OCI-LY7 (cell line): ENCODE measurements around the gene IL17RD. TPM values are rescaled to one million over a fixed set of nuclear protein-coding genes. Genes with fewer than 3 reads are reported as not detected.

Experiments
- BruUV-seq: library from RNA; stranded (reverse); fragments of 400-500 nt; replicated peaks from 2 replicates; lab custom pipeline; 2021; lab: Mats Ljungman, UMichigan
- CTCF ChIA-PET: fragments of 300-600 bp; sonication (Branson Sonifier 250); formaldehyde crosslinking; loops from one replicate; lab custom pipeline; 2022; ENCODE audit warnings: antibody characterized with exemption; ENCODE audit not compliant: unreplicated experiment; lab: Charles Lee
- POLR2A ChIA-PET: fragments of 300-600 bp; sonication (Branson Sonifier 250); formaldehyde crosslinking; loops from one replicate; lab custom pipeline; 2022; ENCODE audit warnings: antibody characterized with exemption; lab: Charles Lee
- DNase-seq: peaks from one replicate; pipeline ENCODE4 v3.0.0-alpha.2; 2015; ENCODE audit warnings: low spot score
- H2AFZ ChIP-seq: fragments of 200-600 bp; sonication (generic), shearing (Covaris generic); 2 replicates; pipeline ENCODE4 v1.6.1; 2014; ENCODE audit warnings: mild to moderate bottlenecking, antibody characterized with exemption, low read length, moderate library complexity
- H3K27ac ChIP-seq: fragments of 200-600 bp; sonication (generic); 2 replicates; pipeline ENCODE4 v1.5.1; 2014; ENCODE audit warnings: mixed run types, low read depth, mild to moderate bottlenecking, moderate library complexity, low read length, inconsistent platforms; ENCODE audit not compliant: poor library complexity, severe bottlenecking
- H3K36me3 ChIP-seq: fragments of 200-600 bp; sonication (generic); 2 replicates; pipeline ENCODE4 v1.6.1; 2014; ENCODE audit warnings: mild to moderate bottlenecking, antibody characterized with exemption, low read length, moderate library complexity, mixed read lengths; ENCODE audit not compliant: insufficient read depth
- H3K4me1 ChIP-seq: fragments of 200-600 bp; sonication (generic); 2 replicates; pipeline ENCODE4 v1.5.1; 2014; ENCODE audit warnings: mild to moderate bottlenecking, low read length; ENCODE audit not compliant: insufficient read depth, poor library complexity, severe bottlenecking
- H3K4me2 ChIP-seq: fragments of 200-600 bp; sonication (generic); 2 replicates; pipeline ENCODE4 v1.6.1; 2014; ENCODE audit warnings: mild to moderate bottlenecking, low read length
- H3K4me3 ChIP-seq: fragments of 200-600 bp; sonication (generic); 2 replicates; pipeline ENCODE4 v1.5.1; 2014; ENCODE audit warnings: mild to moderate bottlenecking, low read depth, low read length; ENCODE audit not compliant: poor library complexity, severe bottlenecking
- H3K79me2 ChIP-seq: fragments of 200-600 bp; sonication (generic); 2 replicates; pipeline ENCODE4 v1.6.1; 2016; ENCODE audit warnings: low read depth, mild to moderate bottlenecking, low read length, moderate library complexity, mixed read lengths; ENCODE audit not compliant: insufficient read depth
- H3K9me2 ChIP-seq: fragments of 200-600 bp; sonication (generic); 2 replicates; pipeline ENCODE4 v1.6.1; 2016; ENCODE audit warnings: mild to moderate bottlenecking, low read length, mixed read lengths; ENCODE audit not compliant: insufficient read depth
- H3K9me3 ChIP-seq: fragments of 200-600 bp; sonication (generic); 2 replicates; pipeline ENCODE4 v1.6.1; 2014; ENCODE audit warnings: mild to moderate bottlenecking, mixed run types, low read length, mixed read lengths
- H4K20me1 ChIP-seq: fragments of 200-600 bp; sonication (generic); 2 replicates; pipeline ENCODE4 v1.6.1; 2014; ENCODE audit warnings: mild to moderate bottlenecking, antibody characterized with exemption, low read length, moderate library complexity, mixed read lengths; ENCODE audit not compliant: insufficient read depth
- CTCF ChIP-seq: fragments of 200-600 bp; sonication (generic); conservative IDR thresholded peaks from 2 replicates; pipeline ENCODE4 v1.5.1; 2014; ENCODE audit warnings: mild to moderate bottlenecking, antibody characterized with exemption, low read length, moderate library complexity, mixed read lengths
- EZH2phosphoT487 ChIP-seq: fragments of 200-600 bp; sonication (generic); IDR thresholded peaks from 2 replicates; pipeline ENCODE4 v1.6.1; 2018; ENCODE audit warnings: low read depth, borderline replicate concordance, mild to moderate bottlenecking, mixed run types, antibody characterized with exemption, low read length, moderate library complexity, mixed read lengths
- intact Hi-C: fragments of 100-400 bp; cut with micrococcal nuclease; formaldehyde crosslinking; loops from one replicate; pipeline ENCODE4 v1.10.0; 2022; ENCODE audit not compliant: unreplicated experiment
- total RNA-seq, 2 experiments: library from RNA; depleted of rRNA in 1 of 2; stranded (reverse); fragments of >200 nt in 1 of 2; shearing (Covaris generic) in 1 of 2; gene quantifications; 2 replicates each; pipeline ENCODE4 v1.2.3, GENCODE V29; 2014 to 2022

The IL17RD gene
- total RNA-seq, 2 experiments from 2014 or later, result 0.06 to 0.36 TPM

- Histone ChIP-seq H3K36me3 (no peaks in the 10 kb centered on the region), H3K9me3 (no peaks in the 10 kb centered on the region), H3K9me2 (no peaks in the 10 kb centered on the region), H3K4me2 (no peak overlapping the region), H2AFZ (peak overlapping the region; percentile 10; the same call in 1 of the 2 replicates), H3K79me2 (no peaks in the 10 kb centered on the region), H4K20me1 (no peaks in the 10 kb centered on the region), H3K4me3 (no peak overlapping the region), H3K4me1 (peaks cover 24% of the 10 kb centered on the region), H3K27ac (no peak overlapping the region)
- TF ChIP-seq CTCF (no peak), EZH2phosphoT487 (no peak)
- CTCF ChIA-PET, result interaction anchor here (0.7 kb wide), 1 partner anchor 303 kb away, joined by 3 read pairs; no protein-coding TSS in a partner anchor
- intact Hi-C loops, result no loop called here
- no peak for DNase-seq
- POLR2A ChIA-PET, result interaction anchor here (1.0 kb wide), 1 partner anchor 9 kb away, joined by 3 read pairs; no protein-coding TSS in a partner anchor
- no TSS peak for BruUV-seq
Measured at GRCh38 chr3:57091521-57092273, 73.5 kb downstream of the IL17RD start.

- BruUV-seq, result no TSS peak
Measured at GRCh38 chr3:57089043-57089442, 76.1 kb downstream of the IL17RD start.

More at GRCh38 chr3:57089043-57089442, 76.1 kb downstream of the IL17RD start:
- Histone ChIP-seq H3K79me2 (no peaks in the 10 kb centered on the region), H3K27ac (no peak overlapping the region), H3K4me3 (no peak overlapping the region), H3K4me1 (peaks cover 16% of the 10 kb centered on the region), H3K4me2 (no peak overlapping the region), H3K9me2 (no peaks in the 10 kb centered on the region), H3K36me3 (no peaks in the 10 kb centered on the region), H3K9me3 (no peaks in the 10 kb centered on the region), H2AFZ (no peak overlapping the region), H4K20me1 (no peaks in the 10 kb centered on the region)
- intact Hi-C loops, result no loop called here
- TF ChIP-seq CTCF (no peak), EZH2phosphoT487 (no peak)
- ChIA-PET CTCF (interaction anchor here (1.1 kb wide), 1 partner anchor 11 kb away, joined by 3 read pairs; no protein-coding TSS in a partner anchor), POLR2A (interaction anchor here (0.7 to 1.3 kb wide), 4 partner anchors 11 to 220 kb away, joined by 3 to 4 read pairs (median 4); no protein-coding TSS in a partner anchor)
- DNase-seq, result no peak
